HFF-Myc (cell line): ENCODE measurements around the gene NIN.

Source experiments
- DNase-seq: peaks from one replicate; pipeline ENCODE4 v3.0.0-alpha.2; 2011; ENCODE audit warnings: low read depth; ENCODE audit errors: extremely low read depth
- H3K4me3 ChIP-seq: replicated peaks from 2 replicates; pipeline ENCODE4 v1.5.1; 2011; ENCODE audit warnings: low read depth, mild to moderate bottlenecking, control low read depth, low read length
- CTCF ChIP-seq: IDR thresholded peaks from 2 replicates; pipeline ENCODE4 v1.5.1; 2012; ENCODE audit warnings: mild to moderate bottlenecking, low read depth, low read length, control low read depth; ENCODE audit errors: missing control alignments

The NIN gene

GRCh38 chr14:50773632-50774541 lies 57.1 kb downstream of the NIN start:
- peak; percentile 93 for TF ChIP-seq CTCF
- H3K4me3 ChIP-seq = no peak overlapping the region
- peak; percentile 63 for DNase-seq

GRCh38 chr14:50772412-50772811 lies 58.5 kb downstream of the NIN start:
- peak; percentile 29 for DNase-seq
- no peak for TF ChIP-seq CTCF
- H3K4me3 ChIP-seq = no peak overlapping the region

GRCh38 chr14:50770586-50770985 lies 60.4 kb downstream of the NIN start:
- H3K4me3 ChIP-seq = no peak overlapping the region
- no peak for TF ChIP-seq CTCF
- DNase-seq = no peak

GRCh38 chr14:50769863-50770500 lies 61.0 kb downstream of the NIN start:
- no peak for DNase-seq
- H3K4me3 ChIP-seq = no peak overlapping the region
- no peak for TF ChIP-seq CTCF

GRCh38 chr14:50768680-50769079 lies 62.3 kb downstream of the NIN start:
- no peak for TF ChIP-seq CTCF
- H3K4me3 ChIP-seq = no peak overlapping the region
- no peak for DNase-seq

GRCh38 chr14:50766338-50766886 lies 64.5 kb downstream of the NIN start:
- TF ChIP-seq CTCF = no peak
- H3K4me3 ChIP-seq = no peak overlapping the region
- DNase-seq = no peak
